ENCODE data around the gene RFLNA. TPM values are rescaled to one million over a fixed set of nuclear protein-coding genes. Genes with fewer than 3 reads are reported as not detected.

RFLNA gene
- total RNA-seq, 6 donors from 2014 or later, result 0.30 to 0.67 (median 0.66) TPM; not detected in 3

GRCh38 chr12:124361996-124362395 is 67.1 kb downstream of the RFLNA start:
- Histone ChIP-seq H3K36me3 (peaks cover 24 to 96% (median 69%) of the 10 kb centered on the region in 4 donors), H3K4me1 (peaks cover 6 to 28% (median 18%) of the 10 kb centered on the region in 4 donors), H3K27ac (no peak overlapping the region), H3K27me3 (no peaks in the 10 kb centered on the region), H3K4me3 (no peak overlapping the region), H3K9me3 (no peaks in the 10 kb centered on the region)
- TF ChIP-seq POLR2A (IDR thresholded peaks at IDR 0.05) (no peak), EP300 (IDR thresholded peaks at IDR 0.05) (no peak), CTCF (IDR thresholded peaks at IDR 0.05) (no peak), POLR2AphosphoS5 (IDR thresholded peaks at IDR 0.05) (no peak)
- 98 to 99% methylated on average over 10 to 15 of the region's 15 CpGs for WGBS, 2 donors
- DNase-seq, result peak in 1 of 2 donors; percentile 67
- ATAC-seq (ENCODE audit: low FRiP score in 2 of 2), result no peak

DNA sequence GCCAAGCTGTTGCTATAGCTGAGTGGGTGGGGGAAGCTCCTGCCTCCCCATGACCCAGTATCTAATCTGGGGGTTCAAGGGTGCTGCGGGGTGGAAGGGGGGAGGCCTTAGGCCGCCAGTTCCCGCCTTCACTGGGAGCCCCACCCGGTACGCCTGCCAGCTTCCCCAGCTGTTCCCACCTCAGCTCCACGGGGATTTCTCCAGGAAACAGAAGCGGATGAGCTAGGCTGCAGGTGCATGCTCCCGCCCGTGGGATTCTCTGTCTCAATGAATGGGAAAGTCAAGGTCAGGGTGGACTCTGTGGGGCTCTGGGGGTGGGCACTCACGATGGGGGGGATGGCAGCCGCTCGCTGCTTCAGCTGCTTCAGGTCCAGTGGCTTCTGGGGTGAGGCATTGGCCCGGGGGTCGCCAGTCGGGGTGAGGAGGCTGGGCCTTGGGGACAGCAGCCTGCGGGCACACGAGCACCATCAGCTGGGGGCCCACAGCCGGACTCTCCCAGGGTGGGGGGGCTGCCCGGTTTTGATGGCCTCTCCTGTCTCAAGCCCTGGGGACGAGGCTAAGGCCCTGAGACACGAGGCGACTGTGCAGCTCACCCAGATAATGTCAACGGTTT is 68.6 kb downstream of the RFLNA start:
- Histone ChIP-seq H3K27ac (no peak overlapping the region), H3K27me3 (no peaks in the 10 kb centered on the region), H3K36me3 (peaks cover 15 to 90% (median 57%) of the 10 kb centered on the region in 4 donors), H3K4me3 (no peak overlapping the region), H3K9me3 (no peaks in the 10 kb centered on the region), H3K4me1 (peaks cover 21 to 43% (median 32%) of the 10 kb centered on the region in 4 donors)
- WGBS, 2 donors, result 77 to 84% methylated on average over 7 to 22 of the region's 23 CpGs
- ATAC-seq (ENCODE audit: low FRiP score in 2 of 2) (no peak), DNase-seq (peak in 1 of 2 donors; percentile 66)
- TF ChIP-seq EP300 (IDR thresholded peaks at IDR 0.05) (no peak), CTCF (IDR thresholded peaks at IDR 0.05) (no peak), POLR2A (IDR thresholded peaks at IDR 0.05) (no peak), POLR2AphosphoS5 (IDR thresholded peaks at IDR 0.05) (no peak)

DNA sequence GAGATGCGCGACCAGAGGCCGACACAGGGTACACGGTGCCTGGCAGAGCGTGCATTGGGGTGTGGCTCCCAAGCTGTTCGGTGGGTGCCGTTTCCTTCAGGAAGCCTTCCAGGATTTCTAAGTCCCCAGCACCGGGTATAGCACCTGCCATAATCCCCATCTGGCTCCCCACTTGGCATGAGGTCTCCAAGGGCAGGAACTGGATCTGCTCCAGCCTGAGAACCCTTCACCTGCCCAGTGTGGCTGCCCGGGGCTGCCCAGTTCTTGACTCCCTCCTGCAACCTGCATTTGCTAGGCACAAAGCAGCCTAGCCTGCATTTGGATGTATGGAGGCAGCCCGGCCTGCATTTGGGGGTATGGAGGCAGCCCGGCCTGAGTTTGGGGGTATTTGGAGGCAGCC is 69.7 kb downstream of the RFLNA start:
- peak in 1 of 2 donors; percentile 30 for DNase-seq
- Histone ChIP-seq H3K4me3 (no peak overlapping the region), H3K27me3 (no peaks in the 10 kb centered on the region), H3K9me3 (no peaks in the 10 kb centered on the region), H3K4me1 (peaks cover 28 to 47% (median 37%) of the 10 kb centered on the region in 4 donors), H3K36me3 (peaks cover 11 to 81% (median 47%) of the 10 kb centered on the region in 4 donors), H3K27ac (no peak overlapping the region)
- TF ChIP-seq CTCF (IDR thresholded peaks at IDR 0.05) (no peak), EP300 (IDR thresholded peaks at IDR 0.05) (no peak), POLR2AphosphoS5 (IDR thresholded peaks at IDR 0.05) (no peak), POLR2A (IDR thresholded peaks at IDR 0.05) (no peak)
- 83 to 91% methylated on average over 3 to 11 of the region's 11 CpGs for WGBS, 2 donors
- no peak for ATAC-seq (ENCODE audit: low FRiP score in 2 of 2)

Small RNAs within 50 kb of the gene (small RNA-seq; reads per million reads assigned to genes)
- gene MIR6880, result 0 reads per million in 4 donors
